Measurements from ENCODE around the gene CD2. TPM values are rescaled to one million over a fixed set of nuclear protein-coding genes. Genes with fewer than 3 reads are reported as not detected.

Gene CD2
- total RNA-seq, 1 donor from 2014 or later = 168 TPM

- intact Hi-C loops (cut with micrococcal nuclease) = no loop called here
Observed at GRCh38 chr1:116808848-116809508, 54.7 kb downstream of the CD2 start.

- intact Hi-C loops (cut with micrococcal nuclease) = no loop called here
Observed at GRCh38 chr1:116811321-116811720, 57.1 kb downstream of the CD2 start.

GRCh38 chr1:116814926-116815723, 60.9 kb downstream of the CD2 start:
- intact Hi-C loops (cut with micrococcal nuclease) = loop anchor here (5.0 kb wide), 2 partner anchors 62 to 243 kb away; partner anchors contain the start of gene CD58

- intact Hi-C loops (cut with micrococcal nuclease) = loop anchor here (1.0 to 5.0 kb wide), 6 partner anchors 48 to 245 kb away; partner anchors contain the start of genes CD2 and CD58
Observed at GRCh38 chr1:116817582-116818064, 63.4 kb downstream of the CD2 start.

Other genes with a start within 250 kb of the CD2 start
- 37.1 and 38.1 TPM in 2 replicates for gene CD58, start 183.4 kb upstream of the CD2 start, total RNA-seq
- gene IGSF3, start 86.7 kb upstream of the CD2 start, total RNA-seq = 0.68 and 0.82 TPM in 2 replicates
- 3.1 and 4.3 TPM in 2 replicates for gene PTGFRN, start 155.5 kb downstream of the CD2 start, total RNA-seq
- gene CD101, start 247.3 kb downstream of the CD2 start, total RNA-seq = 1.2 and 2.0 TPM in 2 replicates

Measured in T-helper 2 cell treated with Interferon-gamma antibody and Interleukin-4, amounts not matched to agents 100 ng/mL and 5 ng/mL, for 36 hours (primary cell).